Hepatocyte (in vitro differentiated cells): ENCODE measurements around the gene DNAH6.

Experiments
- CTCF ChIP-seq: fragments of 200-600 bp; sonication (generic); IDR thresholded peaks from 2 replicates; pipeline ENCODE4 v1.5.1; 2016; ENCODE audit warnings: antibody characterized with exemption, mild to moderate bottlenecking; ENCODE audit not compliant: poor library complexity
- EZH2 ChIP-seq: fragments of 200-600 bp; sonication (generic); IDR thresholded peaks from 2 replicates; pipeline ENCODE4 v1.6.1; 2016; ENCODE audit warnings: antibody characterized with exemption, mild to moderate bottlenecking, borderline replicate concordance

GRCh38 chr2:84829693-84830092 lies 313.4 kb downstream of the DNAH6 start:
- TF ChIP-seq EZH2 (no peak), CTCF (no peak)
